ENCODE data around the gene GRIK1.

Gene GRIK1

GRCh38 chr21:29787361-29787909 lies 152.4 kb downstream of the GRIK1 start:
- no peak for DNase-seq (ENCODE audit: low read depth in 2 of 2, low spot score in 1 of 2)

GRCh38 chr21:29786496-29787360 lies 153.1 kb downstream of the GRIK1 start:
- DNase-seq (ENCODE audit: low read depth in 2 of 2, low spot score in 1 of 2): no peak

DNA sequence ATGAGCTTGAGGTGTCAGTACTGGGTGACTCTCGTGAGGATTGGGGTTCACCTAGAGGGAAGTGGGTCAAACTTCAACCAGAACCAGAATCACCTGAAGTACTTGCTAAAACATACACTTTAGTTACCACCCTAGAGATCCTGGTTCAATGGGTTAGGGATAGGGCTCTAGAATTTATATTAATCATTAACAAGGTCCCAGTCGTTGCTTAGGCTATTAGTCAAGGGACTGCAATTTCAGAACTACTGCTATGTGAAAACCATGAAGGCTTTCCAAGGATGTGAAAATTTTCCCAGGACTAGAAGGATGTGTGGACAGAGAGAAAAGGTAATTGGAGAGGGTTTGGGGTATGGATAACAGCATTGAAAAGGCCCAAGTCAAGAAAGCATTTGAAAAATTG lies 162.6 kb downstream of the GRIK1 start:
- DNase-seq (ENCODE audit: low read depth in 2 of 2, low spot score in 1 of 2): no peak

GRCh38 chr21:29775462-29775861 lies 164.3 kb downstream of the GRIK1 start:
- DNase-seq (ENCODE audit: low read depth in 2 of 2, low spot score in 1 of 2): no peak

GRCh38 chr21:29771491-29772066 lies 168.2 kb downstream of the GRIK1 start:
- no peak for DNase-seq (ENCODE audit: low read depth in 2 of 2, low spot score in 1 of 2)

- DNase-seq (ENCODE audit: low read depth in 2 of 2, low spot score in 1 of 2): no peak
These were observed 176.1 kb downstream of the GRIK1 start for GRCh38 chr21:29763674-29764073.

DNA sequence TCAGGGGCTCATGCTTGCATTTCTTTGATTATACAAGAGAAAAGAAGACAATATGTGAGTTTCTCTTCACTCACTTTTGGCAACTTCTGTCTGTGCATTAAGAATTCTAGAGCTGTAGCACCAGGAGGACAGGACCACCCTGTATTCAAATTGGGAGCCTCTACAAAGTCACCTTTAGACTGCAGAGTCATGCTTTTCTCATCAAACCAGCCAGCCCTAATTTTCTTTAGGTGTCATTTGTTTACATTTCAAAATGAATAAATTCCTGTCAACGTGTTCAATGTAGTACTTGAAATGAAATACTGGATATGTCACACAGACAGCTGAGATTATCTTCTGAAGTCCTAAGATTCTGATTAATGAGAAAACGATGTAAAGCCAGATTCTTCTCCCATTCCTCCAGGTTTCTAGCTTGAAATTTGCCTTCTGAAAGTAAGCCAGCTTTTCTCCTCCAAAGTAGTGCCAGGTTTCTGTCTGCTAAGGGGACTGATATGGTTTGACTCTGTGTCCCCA lies 177.2 kb downstream of the GRIK1 start:
- DNase-seq (ENCODE audit: low read depth in 2 of 2, low spot score in 1 of 2): no peak

DNA sequence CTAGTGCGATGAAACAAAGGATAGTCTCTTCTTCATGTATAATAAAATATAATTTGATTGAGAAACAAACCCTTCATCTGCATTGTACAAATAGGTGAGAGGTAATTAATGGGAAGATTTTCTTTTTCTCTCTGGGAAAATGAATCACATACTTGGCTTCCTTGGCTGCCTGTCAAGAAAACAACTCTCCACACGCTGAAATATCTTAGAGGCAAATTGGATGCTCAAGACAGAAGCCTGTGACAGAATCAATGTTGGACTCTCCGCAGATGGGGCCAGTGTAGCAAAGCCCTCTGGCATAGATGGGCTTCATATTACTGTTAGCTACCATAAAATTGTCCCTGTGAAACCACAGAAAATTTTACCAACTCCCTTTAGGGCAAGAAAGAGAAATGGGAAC lies 186.6 kb downstream of the GRIK1 start:
- no peak for DNase-seq (ENCODE audit: low read depth in 2 of 2, low spot score in 1 of 2)

- DNase-seq (ENCODE audit: low read depth in 2 of 2, low spot score in 1 of 2): no peak
These were observed 188.2 kb downstream of the GRIK1 start for GRCh38 chr21:29751473-29752185.

DNA sequence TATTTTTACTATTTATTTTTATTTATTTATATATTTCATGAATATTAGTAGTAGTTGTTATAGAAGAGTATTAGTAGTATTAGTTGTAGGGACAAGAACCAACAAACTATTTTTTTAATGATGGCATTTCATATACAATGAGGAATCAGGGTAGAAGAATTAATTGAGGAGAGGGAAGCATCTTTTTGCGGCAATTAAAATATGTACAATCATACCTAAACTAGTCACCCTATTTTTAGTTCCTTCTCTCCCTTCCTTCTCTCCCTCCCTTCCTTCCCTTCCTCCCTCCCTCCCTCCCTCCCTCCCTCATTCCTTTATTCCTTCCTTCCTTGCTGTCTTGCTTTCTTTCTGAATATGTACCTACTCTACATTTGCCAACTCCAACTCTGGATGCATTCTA lies 189.8 kb downstream of the GRIK1 start:
- DNase-seq (ENCODE audit: low read depth in 2 of 2, low spot score in 1 of 2): no peak

- no peak for DNase-seq (ENCODE audit: low read depth in 2 of 2, low spot score in 1 of 2)
These were observed 190.6 kb downstream of the GRIK1 start for GRCh38 chr21:29749223-29749622.

DNA sequence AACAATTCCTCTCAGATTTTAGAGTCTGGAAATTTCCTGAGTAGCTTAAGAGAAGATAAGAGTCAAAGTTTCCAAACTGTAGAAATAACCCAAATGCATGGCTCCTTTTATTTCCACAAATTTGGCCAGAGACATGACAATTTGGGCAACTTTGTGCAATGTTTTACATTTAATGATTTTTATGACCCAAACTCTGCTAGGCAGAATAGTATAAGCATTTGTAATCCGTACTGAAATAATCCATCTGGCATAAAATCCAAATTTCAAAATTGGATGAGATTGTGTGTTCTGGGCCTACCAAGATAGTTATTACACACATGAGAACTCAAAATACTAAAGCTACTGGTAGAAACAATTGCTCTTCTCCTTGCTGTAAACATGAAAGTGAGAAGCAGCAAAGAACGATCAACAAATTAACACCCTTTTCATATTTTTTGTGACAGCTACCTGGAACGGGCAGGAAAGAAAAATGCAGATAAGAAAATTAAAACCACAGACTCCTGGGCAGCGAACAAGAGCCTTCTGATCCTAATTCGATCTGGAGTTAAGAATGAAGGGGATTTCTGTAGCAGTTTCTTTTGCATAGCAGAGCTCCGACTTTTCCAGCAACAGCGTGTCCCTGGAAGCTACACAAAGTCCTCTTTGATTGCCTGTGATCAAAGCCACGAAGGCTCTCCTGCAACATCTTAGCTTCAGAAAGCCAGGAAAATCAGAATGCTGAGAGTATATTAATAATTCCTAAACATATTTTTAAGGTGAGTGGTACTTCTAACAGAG lies 191.2 kb downstream of the GRIK1 start:
- DNase-seq (ENCODE audit: low read depth in 2 of 2, low spot score in 1 of 2): no peak

DNA sequence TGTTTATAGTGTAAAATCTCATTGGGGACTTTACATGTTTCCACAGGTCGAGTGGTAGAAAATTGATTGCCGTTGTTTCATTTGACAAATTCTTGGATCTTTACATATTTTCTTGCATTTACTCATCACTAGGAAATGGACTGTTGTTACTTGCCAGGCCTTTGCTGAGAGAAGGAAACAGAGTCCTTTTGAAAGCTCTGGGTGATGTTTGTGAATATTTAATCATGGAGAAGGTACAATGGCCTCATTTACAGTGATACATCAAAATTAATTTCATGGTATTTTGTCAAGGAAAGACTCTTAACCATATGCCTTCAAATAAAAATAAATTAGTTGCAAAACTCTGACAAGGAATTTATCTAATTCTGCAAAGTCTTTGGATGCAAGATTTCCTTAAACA lies 198.0 kb downstream of the GRIK1 start:
- DNase-seq (ENCODE audit: low read depth in 2 of 2, low spot score in 1 of 2): no peak

- no peak for DNase-seq (ENCODE audit: low read depth in 2 of 2, low spot score in 1 of 2)
These were observed 200.6 kb downstream of the GRIK1 start for GRCh38 chr21:29739176-29739575.

GRCh38 chr21:29738730-29739129 lies 201.1 kb downstream of the GRIK1 start:
- DNase-seq (ENCODE audit: low read depth in 2 of 2, low spot score in 1 of 2): no peak

DNA sequence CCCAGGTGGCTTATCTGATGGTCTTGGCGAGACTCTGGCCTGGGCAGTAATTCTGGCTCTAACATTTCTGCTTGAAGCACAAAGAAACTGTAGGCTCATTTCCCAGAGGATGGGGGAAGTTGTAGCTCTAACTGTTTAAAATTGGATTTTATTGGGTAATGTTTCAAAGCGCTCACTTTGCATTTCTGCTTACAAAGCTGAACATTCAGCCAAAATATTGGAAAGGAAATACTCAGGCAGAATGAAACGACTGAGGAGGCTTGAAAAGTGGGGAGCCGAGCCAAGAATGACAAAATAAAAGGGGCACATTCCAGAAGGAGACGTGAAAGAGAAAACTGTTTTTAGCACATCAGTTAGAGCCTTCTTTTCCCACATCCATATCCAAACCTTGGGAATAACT lies 202.6 kb downstream of the GRIK1 start:
- DNase-seq (ENCODE audit: low read depth in 2 of 2, low spot score in 1 of 2): no peak

DNA sequence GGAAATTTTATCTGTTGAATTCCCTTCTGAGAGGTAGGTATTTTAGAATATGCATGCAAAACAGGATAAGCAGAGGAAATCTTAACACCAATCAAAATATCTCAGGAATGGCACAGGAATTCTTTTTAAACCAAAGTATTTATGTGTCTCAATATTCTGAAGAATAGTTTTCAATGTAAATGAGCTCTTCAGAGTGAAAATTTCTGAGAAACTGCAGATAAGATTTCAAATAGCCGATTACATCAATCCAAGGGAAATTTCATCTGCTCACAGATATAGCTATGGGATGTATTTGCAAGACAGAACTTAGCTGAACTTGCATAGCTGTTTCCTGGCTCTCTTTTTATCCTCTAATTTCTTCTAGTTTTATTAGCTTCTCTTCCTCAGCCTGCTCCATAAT lies 209.5 kb downstream of the GRIK1 start:
- DNase-seq (ENCODE audit: low read depth in 2 of 2, low spot score in 1 of 2): no peak

- DNase-seq (ENCODE audit: low read depth in 2 of 2, low spot score in 1 of 2): no peak
These were observed 213.8 kb downstream of the GRIK1 start for GRCh38 chr21:29726044-29726443.

DNA sequence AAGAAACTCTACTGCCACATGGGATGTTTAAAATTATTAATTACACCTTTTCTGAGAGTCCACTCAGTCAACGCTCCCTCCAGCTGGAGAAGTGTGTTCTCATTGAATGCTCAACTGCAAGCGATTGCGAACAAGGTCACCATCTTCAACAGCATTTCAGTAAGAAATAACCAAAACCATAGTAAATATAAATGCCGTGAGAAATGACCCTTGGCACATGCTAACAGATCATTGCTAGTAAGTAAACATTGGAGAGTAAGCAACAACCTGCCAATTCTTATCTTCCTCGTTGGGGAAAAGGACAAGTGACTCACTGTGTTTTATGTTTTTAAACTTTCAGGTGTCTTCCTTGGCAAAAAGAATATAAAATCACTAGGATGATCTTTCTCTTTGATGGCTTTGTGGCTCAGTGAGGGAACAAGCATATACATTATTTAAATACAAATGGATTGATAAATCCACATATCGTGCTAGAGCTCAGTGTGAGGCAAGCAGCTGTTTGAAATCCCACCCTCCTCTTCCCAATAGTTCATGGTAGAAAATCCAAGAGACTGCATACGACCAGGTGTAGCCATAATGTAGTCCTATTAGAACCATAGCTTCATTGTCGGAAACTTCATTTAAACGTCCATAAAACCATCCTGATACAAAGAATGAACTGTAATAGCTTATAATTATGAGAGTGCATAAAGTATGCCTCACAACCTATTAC lies 214.6 kb downstream of the GRIK1 start:
- DNase-seq (ENCODE audit: low read depth in 2 of 2, low spot score in 1 of 2): no peak

GRCh38 chr21:29721964-29722363 lies 217.8 kb downstream of the GRIK1 start:
- DNase-seq (ENCODE audit: low read depth in 2 of 2, low spot score in 1 of 2): no peak
